Activated T-helper 1 cell treated with anti-CD3 and anti-CD28 coated beads, Interleukin-2, amount 50 U/mL, for 16 hours (primary cell): ENCODE data around the gene RAPGEF1.

Source experiments
- DNase-seq, 2 donors: peaks; one replicate each; pipeline ENCODE4 v3.0.0-alpha.2; 2020; ENCODE audit warnings: low read depth in 1 of 2, low spot score in 1 of 2

RAPGEF1 gene

GRCh38 chr9:131708226-131709002 lies 31.5 kb downstream of the RAPGEF1 start:
- DNase-seq: no peak

DNA sequence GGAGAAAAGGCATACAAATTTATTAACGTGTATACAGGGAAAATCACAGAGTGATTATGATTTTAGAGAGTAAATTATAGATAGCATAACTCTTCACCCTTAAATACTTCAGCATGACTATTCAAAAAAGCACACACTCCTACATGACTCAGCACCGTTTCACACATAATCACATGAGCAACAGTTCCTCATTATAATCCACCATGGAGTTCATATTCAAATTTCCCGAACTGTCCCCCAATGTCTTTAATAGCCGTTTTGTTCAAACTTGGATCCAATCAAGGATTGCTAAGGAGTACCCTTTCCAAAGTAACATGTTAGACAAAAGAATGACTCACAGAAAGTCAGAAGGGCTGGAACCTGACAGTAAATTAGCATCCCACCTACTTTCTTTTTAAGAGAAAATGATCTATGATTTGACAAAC lies 32.1 kb downstream of the RAPGEF1 start:
- no peak for DNase-seq

DNA sequence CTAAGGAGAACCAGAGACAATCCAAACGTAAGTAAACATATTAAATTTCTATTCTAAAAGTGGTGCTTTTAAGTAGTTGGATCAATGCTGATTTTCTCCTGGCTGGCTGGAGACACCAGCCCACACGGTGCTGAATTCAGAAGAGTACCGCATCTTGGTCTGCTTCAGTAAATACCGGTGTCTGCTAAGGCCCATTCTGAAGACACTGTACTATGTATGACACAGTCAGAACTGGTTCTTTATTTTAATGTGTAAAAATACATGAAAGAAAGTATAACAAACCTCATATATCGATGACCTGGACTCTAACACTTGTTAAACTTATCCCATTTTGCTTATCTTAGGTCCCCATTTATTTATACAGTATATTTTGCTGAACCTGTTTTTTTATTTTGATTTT lies 32.8 kb downstream of the RAPGEF1 start:
- DNase-seq: no peak

GRCh38 chr9:131706608-131706970 lies 33.3 kb downstream of the RAPGEF1 start:
- DNase-seq: no peak

DNA sequence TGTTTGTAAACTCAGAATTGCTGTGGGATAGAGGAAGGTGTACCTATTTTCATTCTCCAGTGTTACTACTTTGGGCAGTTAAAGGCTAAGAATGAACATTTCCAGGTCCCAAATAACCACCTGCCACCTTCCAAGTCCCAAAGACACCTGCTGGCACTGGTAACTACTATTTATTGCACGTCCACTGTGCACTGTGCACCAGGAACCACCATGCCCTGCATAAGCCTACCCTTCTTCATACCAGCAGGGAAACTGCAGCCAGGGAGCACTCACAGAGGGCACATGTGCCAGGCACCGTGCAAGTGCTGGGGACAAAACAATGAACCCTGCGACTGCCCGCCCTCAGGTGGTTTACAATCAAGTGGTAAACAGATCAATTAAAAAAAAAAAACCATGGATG lies 34.9 kb downstream of the RAPGEF1 start:
- no peak for DNase-seq

DNA sequence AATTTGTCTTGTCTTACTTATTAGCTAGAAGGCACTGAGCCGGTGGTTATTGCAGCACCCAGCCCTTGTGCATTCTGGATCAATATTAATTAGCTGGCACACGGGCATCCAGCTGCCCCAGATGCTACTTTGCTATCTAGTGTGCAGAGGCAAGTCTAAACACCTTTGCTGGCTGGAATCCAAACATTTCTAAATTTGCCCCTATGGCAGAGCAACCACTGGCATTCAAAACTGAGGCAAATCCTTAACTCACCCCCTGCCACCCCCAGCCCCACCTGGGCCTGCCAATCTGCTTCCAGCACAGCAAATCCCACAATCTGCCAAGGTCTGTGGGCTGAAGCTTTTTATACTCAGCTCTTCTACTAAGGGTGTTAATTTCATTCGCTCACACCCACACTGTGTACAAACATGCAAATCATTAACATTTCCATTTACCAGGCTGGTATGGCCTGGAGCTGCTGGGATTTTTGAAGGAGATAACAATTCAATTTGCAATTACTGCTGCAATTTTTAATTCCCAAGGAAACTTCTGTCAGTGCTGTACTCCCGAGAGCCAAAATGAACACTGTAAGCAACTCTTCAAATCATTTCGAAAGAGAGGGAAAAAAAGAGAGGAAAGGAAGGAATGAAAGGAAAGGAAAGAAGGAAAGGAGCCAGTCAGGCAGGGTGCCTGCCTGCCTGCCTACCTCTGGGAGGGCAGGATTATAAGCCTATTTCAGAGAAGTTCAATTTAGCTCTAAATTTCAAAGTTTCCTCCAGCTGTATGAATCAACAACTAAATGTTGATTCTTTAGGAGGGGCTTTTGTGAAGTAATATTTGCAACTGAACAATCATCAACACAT lies 35.5 kb downstream of the RAPGEF1 start:
- no peak for DNase-seq

GRCh38 chr9:131703697-131704096 lies 36.2 kb downstream of the RAPGEF1 start:
- no peak for DNase-seq

- DNase-seq: no peak
These were observed 37.0 kb downstream of the RAPGEF1 start for GRCh38 chr9:131702911-131703310.

- DNase-seq: no peak
These were observed 38.0 kb downstream of the RAPGEF1 start for GRCh38 chr9:131701789-131702337.

- no peak for DNase-seq
These were observed 38.5 kb downstream of the RAPGEF1 start for GRCh38 chr9:131701436-131701781.

DNA sequence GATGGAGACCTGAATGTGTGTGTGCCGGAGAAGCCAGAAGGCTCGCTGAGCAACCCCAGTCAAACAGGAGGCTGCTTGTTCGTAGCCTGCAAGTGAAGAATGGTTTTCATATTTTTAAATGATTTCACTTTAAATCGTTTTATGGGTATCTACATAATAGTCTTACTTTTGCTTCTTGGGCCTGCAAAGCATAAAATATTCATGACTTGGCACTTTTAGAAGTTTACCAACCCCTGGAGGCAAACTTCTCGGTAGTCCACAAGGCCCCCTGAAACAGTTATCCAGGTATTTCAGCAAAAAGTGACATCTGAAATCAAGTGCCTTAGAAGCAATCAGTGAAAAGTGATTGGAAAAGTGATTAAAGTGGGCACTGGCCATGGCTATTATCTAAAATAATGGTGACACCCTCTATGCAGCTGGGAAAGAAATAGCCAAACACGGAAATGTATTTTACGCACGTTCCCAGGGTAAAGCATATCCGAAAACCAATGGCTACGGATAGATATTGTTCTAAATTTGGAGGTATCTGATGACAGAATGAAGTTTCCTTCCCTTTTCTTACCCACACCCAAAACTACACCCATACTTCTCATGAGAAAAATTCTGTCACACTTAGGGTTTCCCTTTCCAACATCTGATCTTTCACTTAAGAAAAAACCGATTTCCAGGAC lies 39.0 kb downstream of the RAPGEF1 start:
- no peak for DNase-seq

DNA sequence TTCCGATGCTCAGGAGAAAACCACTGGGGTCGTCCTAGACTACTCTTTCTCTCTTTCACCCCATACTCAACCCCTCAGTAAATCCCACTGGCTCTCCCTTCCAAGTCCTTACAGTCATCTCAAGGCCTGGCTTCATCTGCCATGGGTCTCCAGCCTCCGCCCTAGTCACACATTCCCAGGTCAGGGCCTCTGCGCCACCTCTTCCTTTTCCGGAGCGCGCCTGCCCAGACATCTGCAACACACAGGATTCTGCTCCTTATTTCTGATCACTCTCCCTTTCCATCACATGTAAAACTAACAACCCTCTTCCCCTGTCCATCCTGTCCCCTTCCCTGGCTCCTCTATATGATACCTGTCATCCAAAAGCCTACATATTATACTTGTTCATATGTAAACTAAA lies 39.8 kb downstream of the RAPGEF1 start:
- DNase-seq: no peak

- DNase-seq: no peak
These were observed 41.3 kb downstream of the RAPGEF1 start for GRCh38 chr9:131698618-131698985.

- DNase-seq: no peak
These were observed 41.8 kb downstream of the RAPGEF1 start for GRCh38 chr9:131697908-131698617.

- DNase-seq: no peak
These were observed 42.8 kb downstream of the RAPGEF1 start for GRCh38 chr9:131697097-131697496.

DNA sequence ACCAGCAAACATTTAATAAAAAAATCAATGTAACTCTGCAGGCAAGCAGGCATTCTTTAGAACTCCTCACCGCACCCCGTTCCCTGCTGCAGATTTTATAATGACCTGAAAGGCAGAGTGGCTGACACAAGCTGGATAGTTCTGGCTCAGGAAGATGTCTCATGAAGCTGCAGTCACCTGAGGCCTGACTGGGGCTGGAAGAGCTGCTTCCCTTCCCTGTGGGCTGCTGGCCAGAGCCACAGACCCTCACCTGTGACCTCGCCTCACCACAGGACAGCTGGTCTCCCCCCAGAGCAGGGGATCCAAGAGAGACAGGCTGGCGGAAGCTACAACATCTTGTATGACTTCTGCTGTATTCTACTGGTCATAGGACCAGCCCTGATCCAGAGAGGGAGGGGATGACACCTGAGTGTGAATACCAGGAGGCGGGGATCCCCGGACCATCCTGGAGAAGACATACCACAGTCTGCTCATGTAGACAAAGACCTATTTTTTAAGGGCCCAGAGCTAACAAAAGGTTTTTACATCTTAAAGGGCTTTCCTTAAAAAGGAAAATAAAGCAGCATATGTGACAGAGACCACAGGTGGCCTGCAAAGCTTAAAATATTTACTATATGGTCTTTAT lies 43.9 kb downstream of the RAPGEF1 start:
- no peak for DNase-seq

GRCh38 chr9:131695366-131695765 lies 44.5 kb downstream of the RAPGEF1 start:
- DNase-seq: no peak

GRCh38 chr9:131693651-131694597 lies 46.0 kb downstream of the RAPGEF1 start:
- DNase-seq: no peak
